IPS-11a (cell line): Measurements from ENCODE around the gene LRRC4B.
A peak's percentile ranks its signal among the peaks of the same experiment; 100 is the strongest.
"Not testable (repeated sequence)": the region's sequence is repeated elsewhere in the genome, so short reads cannot be mapped to it uniquely, and the experiment has no call there.

Source experiments
- H3K4me3 ChIP-seq: one replicate; pipeline ENCODE4 v1.5.1; 2013; ENCODE audit warnings: low read depth, low read length, control low read depth

The LRRC4B gene

DNA sequence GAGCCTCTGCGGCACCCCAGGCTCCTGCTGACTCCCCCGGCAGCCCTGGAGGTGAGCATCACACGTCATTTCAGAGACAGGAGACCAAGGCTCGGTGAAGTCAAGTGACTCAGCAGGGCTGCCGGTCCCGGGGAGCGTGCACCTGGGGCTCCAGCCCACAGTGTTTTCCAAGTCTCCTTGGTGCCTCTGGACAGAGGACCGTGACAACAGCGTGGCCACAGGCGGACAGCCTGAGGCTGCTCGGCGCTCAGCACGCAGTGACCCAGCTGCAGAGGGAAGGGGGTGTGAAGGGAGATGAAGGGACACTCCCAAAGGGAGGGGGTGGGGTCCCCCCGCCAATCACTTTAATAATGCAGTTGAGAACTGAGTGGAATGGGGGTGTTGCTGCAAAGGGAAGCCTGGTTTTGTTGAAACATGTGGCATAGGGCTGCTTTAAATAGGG, 37.0 kb downstream of the LRRC4B start:
- no peak overlapping the region for H3K4me3 ChIP-seq

DNA sequence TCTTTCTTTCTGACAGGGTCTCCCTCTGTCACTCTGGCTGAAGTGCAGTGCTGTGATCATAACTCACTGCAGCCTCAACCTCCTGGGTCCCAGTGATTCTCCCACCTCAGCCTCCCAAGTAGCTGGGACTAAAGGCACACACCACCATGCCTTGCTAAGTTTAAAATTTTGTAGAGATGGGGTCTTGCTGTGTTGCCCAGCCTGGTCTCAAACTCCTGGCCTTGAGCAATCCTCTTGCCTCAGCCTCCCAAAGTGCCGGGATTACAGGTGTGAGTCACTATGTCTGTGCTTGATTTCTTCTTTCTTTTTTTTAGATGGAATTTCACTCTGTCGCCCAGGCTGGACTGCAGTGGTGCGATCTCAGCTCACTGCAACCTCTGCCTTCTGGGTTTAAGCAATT, 40.2 kb downstream of the LRRC4B start:
- H3K4me3 ChIP-seq = not testable (repeated sequence)

DNA sequence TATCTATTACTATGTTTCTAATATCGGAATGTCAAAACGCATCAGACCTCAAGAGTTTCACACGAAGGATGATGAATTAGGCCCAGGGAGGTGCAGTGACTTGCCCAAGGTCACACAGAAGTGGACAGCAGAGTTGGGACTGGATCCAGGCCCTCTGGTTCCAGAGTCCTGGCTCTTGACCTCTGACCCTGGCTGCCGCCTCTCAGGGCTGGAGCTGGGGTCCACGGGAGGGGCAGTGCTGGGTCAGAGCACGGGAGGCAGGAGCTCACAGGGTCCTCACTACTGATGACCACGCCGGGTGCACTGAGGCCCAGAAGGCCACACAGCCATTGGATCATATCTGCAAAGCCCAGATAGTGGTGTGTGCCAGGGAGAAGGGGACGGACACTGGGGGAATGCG, 45.4 kb downstream of the LRRC4B start:
- H3K4me3 ChIP-seq = no peak overlapping the region

DNA sequence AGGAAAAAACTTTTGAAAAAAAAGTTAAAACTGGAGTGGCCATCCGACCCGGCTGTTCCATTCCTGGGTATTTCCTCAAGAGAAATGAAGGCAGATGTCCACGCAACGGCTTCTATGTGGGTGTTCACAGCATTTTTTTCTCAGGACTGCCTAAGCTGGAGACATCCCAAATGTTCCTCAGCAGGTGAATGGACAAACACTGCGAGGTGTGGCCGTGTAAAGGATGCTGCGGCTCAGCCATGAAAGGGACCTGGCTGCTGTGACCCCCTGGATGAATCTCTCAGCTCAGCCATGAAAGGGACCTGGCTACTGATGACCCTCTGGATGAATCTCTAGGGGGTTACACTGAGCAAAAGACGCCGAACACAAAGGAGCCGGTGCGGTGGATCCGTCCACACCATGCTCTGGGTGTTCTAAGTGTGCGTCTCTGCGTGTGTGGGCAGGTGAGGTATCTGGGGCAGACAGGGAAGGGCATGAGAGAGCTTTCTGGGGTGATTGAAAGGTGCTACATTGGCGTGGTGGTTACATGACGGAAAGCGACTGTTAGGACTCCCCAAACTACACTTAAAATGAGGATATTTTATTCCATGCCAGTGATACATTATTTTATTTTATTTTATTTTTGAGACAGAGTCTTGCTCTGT, 47.3 kb downstream of the LRRC4B start:
- H3K4me3 ChIP-seq = no peak overlapping the region

DNA sequence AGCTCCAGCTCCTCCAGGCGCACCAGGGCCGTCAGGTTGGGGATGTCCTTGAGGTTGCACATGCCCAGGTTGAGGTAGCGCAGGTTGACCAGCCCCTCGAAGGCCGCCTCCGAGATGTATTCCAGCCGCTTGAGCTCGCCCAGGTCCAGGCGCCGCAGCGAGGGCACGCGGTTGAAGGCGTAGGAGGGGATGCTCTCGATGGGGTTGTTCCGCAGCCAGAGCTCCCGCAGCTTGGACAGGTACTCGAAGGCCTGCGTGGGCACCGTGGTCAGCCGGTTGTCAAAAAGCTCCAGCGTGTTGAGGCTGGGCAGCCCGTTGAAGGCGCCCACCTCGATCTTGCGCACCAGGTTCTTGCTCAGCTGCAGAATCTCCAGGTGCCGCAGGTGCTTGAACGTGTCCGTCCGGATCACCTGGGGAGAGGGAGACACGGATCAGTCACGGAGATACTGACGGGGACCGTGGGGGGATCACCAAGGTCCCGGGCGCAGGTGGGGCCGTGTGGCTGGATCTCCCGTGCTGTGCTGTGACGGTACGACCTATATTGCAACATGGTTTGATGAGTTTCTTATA, 49.1 kb downstream of the LRRC4B start:
- no peak overlapping the region for H3K4me3 ChIP-seq

DNA sequence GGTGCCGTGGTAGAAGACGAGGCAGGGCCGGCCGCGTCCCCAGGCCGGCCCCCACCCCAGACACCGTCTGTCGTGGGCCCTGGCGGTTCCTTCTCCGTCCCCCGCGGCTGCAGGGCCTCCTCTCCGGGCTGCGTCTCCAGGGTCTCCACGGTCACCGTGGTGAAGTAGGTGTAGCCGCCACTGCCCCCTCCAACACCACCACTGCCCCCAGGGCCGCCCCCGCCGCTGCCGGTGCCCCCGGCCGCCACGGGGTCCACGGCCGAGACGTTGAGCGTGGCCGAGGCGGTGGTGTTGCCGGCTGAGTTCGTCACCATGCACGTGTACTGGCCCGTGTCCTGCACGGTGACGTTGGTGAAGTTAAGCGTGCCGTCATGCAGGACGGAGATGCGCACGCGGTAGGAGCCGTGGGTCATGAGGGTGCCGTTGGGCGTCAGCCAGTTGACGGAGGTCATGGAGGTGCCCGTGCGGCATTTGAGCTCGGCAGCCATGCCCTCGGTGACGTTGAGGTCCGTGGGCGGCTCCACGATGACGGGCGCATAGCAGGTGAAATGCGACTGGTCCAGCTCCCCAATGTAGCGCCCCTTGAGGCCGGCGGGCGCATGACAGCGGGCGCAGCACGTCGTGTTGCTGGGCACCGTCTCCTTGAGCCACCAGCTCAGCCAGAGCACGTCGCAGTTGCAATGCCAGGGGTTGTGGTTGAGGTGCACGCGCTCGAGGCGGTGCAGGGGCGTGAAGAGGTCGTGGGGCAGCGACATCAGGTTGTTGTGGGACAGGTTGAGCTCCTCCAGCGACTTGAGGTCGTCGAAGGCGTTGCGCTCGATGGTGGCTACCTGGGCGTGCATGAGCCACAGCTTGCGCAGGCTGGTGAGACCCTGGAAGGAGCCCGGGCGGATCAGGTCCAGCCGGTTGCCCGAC, 49.9 kb downstream of the LRRC4B start:
- no peak overlapping the region for H3K4me3 ChIP-seq

DNA sequence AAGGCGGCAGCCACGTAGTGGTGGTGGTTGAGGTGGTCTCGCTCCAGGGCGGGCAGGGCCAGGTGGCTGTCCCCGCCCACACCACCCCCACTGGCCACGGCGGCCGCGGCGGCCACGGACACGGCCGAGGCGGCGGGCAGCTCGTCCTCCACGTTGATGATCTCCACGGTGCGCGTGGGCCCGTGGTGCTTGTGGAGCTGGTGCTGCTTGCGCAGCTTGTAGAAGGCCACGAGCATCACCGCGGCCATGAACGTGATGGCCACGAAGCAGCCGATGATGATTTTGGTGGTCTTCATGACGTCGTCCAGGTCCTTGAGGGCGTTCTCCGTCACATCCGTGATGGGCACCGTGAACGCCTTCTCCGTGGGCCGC, 50.5 kb downstream of the LRRC4B start:
- no peak overlapping the region for H3K4me3 ChIP-seq

DNA sequence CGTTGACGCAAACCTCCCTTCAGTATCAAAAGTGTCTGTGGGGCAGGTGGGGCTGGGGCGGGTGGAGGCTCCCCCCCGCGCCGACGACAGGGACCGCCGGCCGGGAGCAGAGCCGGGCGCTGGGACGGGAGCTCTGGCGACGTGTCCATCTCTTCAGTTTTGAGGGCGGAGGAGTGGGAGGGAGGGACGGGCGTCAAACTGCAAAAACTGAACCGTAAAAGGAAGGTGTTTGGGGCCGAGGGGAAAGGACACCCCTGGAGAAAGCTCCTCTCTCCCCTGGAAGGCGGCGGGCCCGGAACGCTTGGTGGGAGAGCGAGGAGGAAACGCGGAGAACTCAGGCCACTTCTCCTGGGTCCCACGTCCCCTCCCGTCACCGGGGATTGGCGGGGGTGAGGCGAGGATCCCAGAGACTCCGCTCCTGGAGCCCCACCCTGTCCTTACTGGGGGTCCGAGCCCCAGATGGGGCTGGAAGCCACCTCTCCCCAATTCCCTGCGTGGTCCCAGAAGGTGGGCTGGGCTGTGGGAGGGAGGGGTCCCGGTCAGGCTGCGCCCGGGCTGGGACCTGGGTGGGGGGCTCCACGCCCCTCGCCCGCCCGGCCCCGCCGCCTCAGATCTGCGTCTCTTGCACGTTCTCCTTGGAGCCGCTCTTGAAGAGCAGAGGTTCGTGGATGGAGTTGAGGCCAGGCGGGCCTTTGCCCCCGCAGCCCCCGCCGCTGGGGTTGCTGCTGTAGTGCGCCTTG, 51.1 kb downstream of the LRRC4B start:
- no peak overlapping the region for H3K4me3 ChIP-seq

DNA sequence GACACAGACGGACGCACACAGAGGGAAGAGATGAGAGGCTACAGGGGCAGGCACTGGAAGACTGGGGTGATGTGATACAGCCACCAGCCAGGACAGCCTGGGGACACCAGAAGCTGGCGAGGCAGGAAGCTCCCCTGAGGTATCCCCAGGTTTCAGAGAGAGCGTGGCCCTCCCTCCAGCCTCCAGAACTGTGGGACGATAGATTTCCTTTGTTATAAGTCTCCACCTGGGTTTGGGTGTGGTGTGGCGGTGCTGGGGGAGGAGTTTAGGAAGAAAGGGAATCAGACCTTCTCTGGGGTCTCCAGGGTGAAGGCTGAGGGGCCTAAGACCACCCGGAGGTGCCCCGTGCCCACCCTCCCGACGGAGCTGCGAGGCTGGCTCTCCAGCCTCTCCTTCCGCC, 51.8 kb downstream of the LRRC4B start:
- H3K4me3 ChIP-seq = no peak overlapping the region

DNA sequence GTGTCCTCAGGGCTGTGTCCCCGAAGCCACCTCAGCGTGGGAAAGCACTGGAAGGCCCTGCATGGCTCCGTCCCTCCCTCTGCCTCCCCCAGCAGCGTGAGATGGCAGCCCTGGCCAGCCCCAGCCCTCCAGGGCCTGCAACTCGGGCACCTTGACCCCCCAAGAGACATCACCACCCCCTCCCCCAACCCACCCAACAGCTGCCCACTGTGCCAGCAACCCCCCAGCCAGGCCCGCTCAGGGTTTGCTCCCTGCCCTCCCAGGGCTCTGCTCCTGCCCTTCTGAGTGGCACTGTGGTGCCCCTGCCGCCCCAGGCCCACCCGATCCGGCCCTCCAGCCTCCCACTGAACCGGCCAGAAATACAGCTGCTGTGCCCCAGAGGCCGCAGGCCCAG, 53.1 kb downstream of the LRRC4B start:
- H3K4me3 ChIP-seq = no peak overlapping the region

DNA sequence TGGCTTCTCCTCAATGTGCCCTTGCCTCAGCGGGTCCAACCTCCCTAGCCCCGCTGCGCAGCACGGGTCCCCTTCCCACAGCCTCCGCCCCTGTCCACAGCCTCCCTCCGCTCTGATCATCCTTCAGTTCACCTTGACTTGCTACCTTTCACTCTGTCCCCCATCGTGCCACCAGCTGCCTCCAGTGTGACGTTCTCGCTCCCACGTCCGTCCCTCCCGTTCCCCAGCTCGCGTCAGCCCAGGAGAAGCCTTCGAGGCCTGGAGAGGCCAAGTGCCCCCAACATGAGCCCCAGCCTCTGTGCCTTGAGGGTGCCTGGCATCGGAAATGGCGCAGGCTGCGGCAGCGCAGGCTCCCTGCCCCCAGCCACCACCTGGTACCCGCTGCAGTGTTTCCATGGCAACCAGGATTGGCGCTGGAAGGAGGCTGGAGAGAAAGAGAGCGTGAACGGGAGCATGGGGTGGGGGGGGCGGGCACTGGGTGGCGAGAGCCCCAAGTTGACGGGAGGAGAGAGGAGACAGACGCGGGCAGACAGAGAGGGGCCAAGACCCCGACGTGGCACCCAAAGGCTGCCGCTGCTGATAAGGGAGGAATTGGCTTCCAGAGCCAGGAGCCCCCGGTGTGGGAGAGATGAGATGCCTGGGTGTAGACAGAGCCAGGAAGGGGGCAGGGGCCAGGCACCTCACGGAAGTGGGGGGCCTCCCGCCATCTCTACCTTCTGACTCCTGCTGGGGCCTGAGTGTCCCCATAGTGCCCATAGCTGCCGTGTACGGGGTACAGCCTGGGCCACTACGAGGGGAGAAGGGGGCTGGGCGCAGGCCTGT, 53.7 kb downstream of the LRRC4B start:
- H3K4me3 ChIP-seq = no peak overlapping the region

DNA sequence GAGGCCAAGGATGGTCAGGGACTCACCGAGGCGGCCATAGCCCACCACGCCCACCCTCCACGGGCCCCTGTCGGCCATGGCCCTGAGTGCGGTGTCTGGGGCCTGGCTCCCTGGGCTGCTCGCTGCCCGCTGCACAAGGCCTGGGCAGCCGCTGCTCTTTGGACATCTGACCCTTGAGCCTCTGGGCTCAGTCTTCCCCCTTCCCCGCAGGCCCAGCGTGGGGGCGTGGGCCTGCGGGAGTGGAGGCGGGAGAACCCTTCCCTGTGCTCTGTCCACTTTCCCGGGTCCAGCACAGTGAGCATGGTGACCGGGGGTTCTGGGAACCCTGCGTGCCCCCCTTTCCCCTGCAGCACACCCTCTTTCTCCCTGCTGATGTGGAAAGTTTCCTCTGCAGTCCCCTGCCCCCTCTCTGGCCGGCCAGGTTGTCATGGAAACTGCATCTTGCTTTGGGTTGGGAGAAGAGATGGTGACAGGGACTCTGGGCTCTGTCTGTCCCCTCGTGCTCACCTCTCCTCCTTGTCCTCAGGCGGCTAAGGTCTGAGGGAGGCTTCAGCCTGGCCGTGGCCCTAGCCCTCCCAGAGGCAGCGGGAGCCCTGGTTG, 54.4 kb downstream of the LRRC4B start, which contains the start of gene ASPDH:
Gene ASPDH (minus strand): TSS at position 168 of the 600 bp plus-strand sequence. CDS start 90 bp downstream, at position 78.
- no peak within 1 kb of the TSS for H3K4me3 ChIP-seq

DNA sequence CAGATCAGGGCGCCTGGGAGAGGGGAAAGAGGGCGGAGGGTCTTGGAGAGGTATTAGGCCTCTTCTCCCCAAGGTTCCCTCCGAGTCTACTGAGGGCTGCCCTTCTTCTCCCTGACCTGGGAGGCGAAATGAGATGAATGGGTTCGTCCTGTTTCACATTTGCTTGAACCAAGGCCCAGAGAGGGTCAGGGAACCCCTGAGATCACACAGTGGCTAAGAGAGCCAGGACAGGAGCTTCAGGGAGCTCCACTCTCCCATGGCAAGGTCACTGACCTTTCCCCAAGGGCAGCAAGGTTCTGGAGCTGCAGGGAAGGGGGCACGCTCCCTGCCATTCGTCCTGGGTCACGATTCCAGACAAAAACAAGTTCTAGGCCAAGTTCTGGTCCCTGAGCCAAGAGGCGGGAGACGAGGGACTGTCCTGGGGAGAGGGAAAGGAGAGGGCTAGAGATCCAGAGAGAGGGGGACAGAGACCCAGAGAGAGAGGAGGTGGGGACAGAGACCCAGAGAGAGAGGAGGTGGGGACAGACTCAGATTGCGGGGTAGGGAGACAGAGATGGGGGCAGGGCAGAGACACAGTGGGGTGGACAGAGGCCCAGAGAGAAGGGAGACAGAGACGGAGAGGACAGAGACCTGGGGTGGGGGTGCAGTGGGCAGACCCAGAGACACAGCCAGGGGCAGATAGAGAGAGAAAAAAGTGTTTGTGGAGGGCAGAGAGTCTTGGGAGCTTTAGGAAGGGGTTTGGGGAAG, 55.1 kb downstream of the LRRC4B start:
- H3K4me3 ChIP-seq = no peak overlapping the region

DNA sequence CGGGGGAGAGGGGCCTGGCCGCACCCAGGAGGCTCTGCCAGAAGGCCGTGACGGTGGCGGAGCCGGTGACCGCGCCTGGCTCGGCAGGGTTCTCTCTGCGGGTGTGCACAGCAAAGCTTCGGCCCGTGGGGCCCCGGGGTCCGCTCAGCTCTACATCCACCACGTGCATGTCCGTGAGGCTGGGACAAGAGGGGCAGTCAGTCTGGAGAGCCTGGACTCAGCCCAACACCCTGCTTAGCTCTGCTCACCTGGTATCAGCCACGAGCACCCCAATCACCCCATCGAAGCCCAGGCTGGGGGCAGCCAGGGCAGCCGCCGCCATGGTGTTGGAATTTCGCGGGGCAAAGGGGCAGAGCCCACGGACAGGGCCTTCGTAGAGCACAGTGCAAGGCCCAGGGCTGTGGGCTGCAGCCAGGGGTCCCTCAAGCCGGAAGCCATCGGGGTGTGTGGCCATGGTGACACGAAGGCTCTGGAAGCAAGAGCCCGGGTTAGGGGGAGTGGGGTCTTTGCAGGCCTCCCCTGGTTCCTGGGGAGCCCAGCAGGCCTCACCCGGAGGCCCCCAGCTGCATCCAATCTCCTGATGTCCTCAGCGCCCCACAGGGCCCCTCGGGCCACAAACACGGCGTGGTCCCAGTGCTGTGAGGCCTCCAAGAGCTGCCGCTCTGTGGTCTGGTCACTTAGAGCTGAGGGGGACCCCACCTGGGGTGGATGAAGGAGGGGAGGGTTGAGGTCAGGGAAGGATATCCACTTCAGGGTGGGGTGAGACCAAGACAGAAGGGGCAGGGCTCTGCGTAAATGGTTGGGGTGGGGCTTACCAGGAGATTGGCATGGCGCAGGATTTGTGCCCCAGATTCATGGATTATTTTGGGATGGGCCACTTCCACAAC, 55.9 kb downstream of the LRRC4B start:
- H3K4me3 ChIP-seq = no peak overlapping the region

DNA sequence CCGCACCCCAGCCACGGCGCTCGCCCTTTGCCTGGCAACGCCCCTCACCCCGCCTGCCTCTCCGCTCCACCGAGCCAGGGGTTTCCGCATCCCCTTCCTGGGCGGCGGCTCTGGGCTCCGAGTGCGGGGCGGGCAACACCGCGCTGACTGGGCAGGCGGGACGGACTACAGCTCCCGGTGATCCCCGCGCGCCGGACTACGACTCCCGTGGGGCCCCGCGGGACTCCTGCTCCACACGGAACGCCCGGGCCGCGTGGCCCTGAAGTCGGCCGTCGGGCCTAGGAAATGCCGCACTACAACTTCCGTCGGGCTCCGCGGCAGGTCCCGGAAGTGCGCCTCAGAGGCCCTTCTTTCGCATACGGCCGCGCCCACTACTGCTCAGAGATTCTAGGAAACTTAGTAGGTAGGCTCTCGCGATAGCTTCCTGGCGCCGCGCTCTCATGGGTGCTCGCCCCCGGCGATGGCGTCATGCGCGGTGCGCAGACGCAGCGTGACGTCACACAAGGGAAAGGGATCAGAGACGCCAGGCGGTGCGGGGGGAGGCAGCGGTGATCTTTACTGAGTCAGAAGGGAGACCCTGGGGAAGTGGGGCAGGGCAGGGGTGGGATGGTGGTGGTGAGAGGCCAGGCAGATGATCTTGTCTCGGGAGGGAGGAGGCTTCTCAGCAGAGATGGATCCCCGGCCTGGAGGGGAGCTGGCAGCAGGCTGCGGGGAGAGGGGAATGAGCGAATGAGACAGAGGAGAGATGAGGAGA, 57.0 kb downstream of the LRRC4B start, which contains the start of gene JOSD2:
Gene JOSD2 (minus strand): TSS at position 123 of the 754 bp plus-strand sequence. CDS start 760 bp downstream, outside the sequence.
- peak within 1 kb of the TSS; percentile 63 for H3K4me3 ChIP-seq

DNA sequence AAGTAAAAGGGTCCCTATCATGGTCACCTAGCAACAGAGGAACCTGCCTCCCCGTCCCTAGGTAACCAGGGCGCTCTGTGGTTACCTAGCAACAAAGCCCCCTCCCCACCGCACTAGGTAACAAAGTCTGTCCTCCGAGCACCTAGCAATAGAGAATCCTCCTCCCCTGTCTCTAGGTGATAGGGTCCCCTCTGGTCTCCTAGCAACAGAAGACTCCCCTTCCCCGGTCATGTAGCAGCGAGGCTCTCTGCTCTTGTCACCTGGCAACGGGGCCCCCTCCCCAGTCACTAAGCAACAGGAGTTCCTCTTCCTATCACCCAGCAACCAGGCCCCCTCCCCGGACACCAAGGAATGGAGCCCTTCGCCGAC, 57.6 kb downstream of the LRRC4B start:
- peak overlapping the region; percentile 63 for H3K4me3 ChIP-seq

DNA sequence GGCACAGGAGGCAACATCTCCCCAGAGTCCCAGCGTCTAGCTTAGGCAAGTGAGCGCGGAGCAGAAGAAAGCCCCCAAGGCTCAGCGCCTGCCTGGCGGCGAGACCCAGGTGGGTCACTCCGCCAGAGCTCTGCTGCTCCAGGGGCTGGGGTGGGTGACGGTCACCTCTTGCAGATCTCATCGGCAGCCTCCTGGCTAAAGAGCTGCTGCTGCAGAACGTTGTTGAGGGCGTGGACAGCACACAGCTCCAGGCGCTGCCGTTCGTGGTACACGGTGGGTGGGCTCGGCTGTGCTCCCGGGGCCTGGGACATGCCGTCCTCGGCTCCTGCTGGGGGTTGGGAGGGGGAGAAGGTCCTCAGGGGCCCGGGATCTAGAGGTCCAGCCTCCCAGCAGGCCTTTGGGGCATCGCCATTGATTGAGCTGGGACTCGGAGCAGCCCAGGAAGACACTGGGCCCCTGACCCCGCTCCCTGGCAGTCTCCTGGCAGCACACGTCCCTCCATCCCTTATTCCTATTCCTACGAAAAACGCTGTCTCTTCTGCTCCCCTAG, 58.0 kb downstream of the LRRC4B start:
- peak overlapping the region; percentile 63 for H3K4me3 ChIP-seq
